PC-9 (cell line): Measurements from ENCODE around the gene TRAPPC13. TPM values are rescaled to one million over a fixed set of nuclear protein-coding genes. Genes with fewer than 3 reads are reported as not detected.

Source experiments
- BruUV-seq: library from RNA; stranded (reverse); fragments of 400-500 nt; replicated peaks from 2 replicates; lab custom pipeline; 2021; lab: Mats Ljungman, UMichigan
- CTCF ChIA-PET: fragments of 300-600 bp; sonication (Branson Sonifier 250); formaldehyde crosslinking; loops from one replicate; lab custom pipeline; 2022; ENCODE audit warnings: antibody characterized with exemption; lab: Charles Lee
- POLR2A ChIA-PET: fragments of 300-600 bp; sonication (Branson Sonifier 250); formaldehyde crosslinking; loops from one replicate; lab custom pipeline; 2022; ENCODE audit warnings: antibody characterized with exemption; ENCODE audit not compliant: unreplicated experiment; lab: Charles Lee
- DNase-seq, 2 experiments: peaks; one replicate each; pipeline versions ENCODE4 v3.0.0 to v3.0.0-alpha.2; 2015 to 2022; ENCODE audit warnings: mixed read lengths in 1 of 2
- H2AFZ ChIP-seq: fragments of 200-600 bp; sonication (generic); 2 replicates; pipeline ENCODE4 v1.8.1; 2017; ENCODE audit warnings: antibody characterized with exemption
- H3F3A ChIP-seq: fragments of 200-600 bp; sonication (generic); 2 replicates; pipeline ENCODE4 v1.8.1; 2017; ENCODE audit warnings: antibody characterized with exemption, mild to moderate bottlenecking, low read depth; ENCODE audit not compliant: insufficient read depth
- H3K27ac ChIP-seq: fragments of 200-600 bp; sonication (generic); 2 replicates; pipeline ENCODE4 v1.6.1; 2016; ENCODE audit warnings: mixed run types
- H3K27me3 ChIP-seq: fragments of 200-600 bp; sonication (generic); 2 replicates; pipeline ENCODE4 v1.6.1; 2016; ENCODE audit warnings: low read depth, mixed run types; ENCODE audit not compliant: insufficient read depth
- H3K36me3 ChIP-seq: fragments of 200-600 bp; sonication (generic); 2 replicates; pipeline ENCODE4 v1.6.1; 2016; ENCODE audit warnings: low read depth, mixed run types
- H3K4me1 ChIP-seq: fragments of 200-600 bp; sonication (generic); replicated peaks from 2 replicates; pipeline ENCODE4 v1.6.1; 2016; ENCODE audit warnings: mixed run types; ENCODE audit not compliant: insufficient read depth
- H3K4me2 ChIP-seq: fragments of 200-600 bp; sonication (generic); 2 replicates; pipeline ENCODE4 v1.6.1; 2017; ENCODE audit warnings: mixed run types
- H3K4me3 ChIP-seq: fragments of 200-600 bp; sonication (generic); 2 replicates; pipeline ENCODE4 v1.6.1; 2016; ENCODE audit warnings: mixed run types
- H3K79me2 ChIP-seq: fragments of 200-600 bp; sonication (generic); 2 replicates; pipeline ENCODE4 v1.6.1; 2017; ENCODE audit warnings: low read depth, mixed run types
- H3K9me2 ChIP-seq: fragments of 200-600 bp; sonication (generic); 2 replicates; pipeline ENCODE4 v1.8.1; 2017; ENCODE audit warnings: mild to moderate bottlenecking; ENCODE audit not compliant: insufficient read depth
- H3K9me3 ChIP-seq: fragments of 200-600 bp; sonication (generic); 2 replicates; pipeline ENCODE4 v1.8.1; 2016; ENCODE audit warnings: low read depth; ENCODE audit not compliant: insufficient read depth
- H4K20me1 ChIP-seq: fragments of 200-600 bp; sonication (generic); 2 replicates; pipeline ENCODE4 v1.8.1; 2017; ENCODE audit not compliant: insufficient read depth
- CTCF ChIP-seq: fragments of 200-600 bp; sonication (generic); conservative IDR thresholded peaks from 2 replicates; pipeline ENCODE4 v1.6.1; 2017; ENCODE audit warnings: mixed run types, antibody characterized with exemption, mild to moderate bottlenecking, moderate library complexity
- EZH2 ChIP-seq: fragments of 200-600 bp; sonication (generic); IDR thresholded peaks from 2 replicates; pipeline ENCODE4 v1.8.0; 2017; ENCODE audit warnings: antibody characterized with exemption, low read depth
- intact Hi-C: fragments of 100-400 bp; cut with micrococcal nuclease; formaldehyde crosslinking; loops from one replicate; pipeline ENCODE4 v1.10.0; 2022; ENCODE audit not compliant: unreplicated experiment
- total RNA-seq: library from RNA; stranded (reverse); gene quantifications from 2 replicates; pipeline ENCODE4 v1.2.3, GENCODE V29; 2021

Gene TRAPPC13
- total RNA-seq, 1 experiment from 2014 or later: 16.2 TPM

DNA sequence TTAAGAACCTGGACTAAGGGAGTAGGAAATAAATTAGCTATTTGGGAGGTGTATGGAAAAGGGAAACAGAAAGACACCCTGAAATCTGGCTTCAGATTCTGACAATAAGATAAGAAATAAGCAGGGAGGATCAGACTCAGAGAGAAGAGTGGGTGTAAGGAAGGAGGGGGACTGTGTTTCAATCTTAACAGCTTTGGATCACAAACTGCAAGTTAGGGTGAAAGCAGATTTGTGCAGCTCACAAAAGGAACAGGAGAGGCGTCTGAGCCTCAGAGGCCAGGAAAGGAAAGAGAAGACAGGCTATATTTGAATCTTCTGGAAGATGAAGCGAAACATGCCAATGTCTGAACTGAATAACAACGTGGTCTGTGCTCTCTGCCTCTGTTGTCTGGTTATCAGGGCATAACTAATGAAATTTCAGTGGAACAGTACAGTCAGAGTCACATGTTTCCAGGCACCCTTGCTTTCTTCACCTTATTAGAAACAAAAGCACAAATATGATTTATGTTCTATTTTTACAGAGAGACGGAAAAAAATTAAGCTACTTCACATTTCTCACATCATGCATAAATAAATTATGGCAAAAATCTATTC is 70.4 kb downstream of the TRAPPC13 start:
- POLR2A ChIA-PET: no interaction called here
- CTCF ChIA-PET: no interaction called here
- no peak overlapping the region for H2AFZ ChIP-seq
- intact Hi-C loops: no loop called here
- H3K4me1 ChIP-seq: no peaks in the 10 kb centered on the region
- H4K20me1 ChIP-seq: no peaks in the 10 kb centered on the region
- no peaks in the 10 kb centered on the region for H3F3A ChIP-seq
- TF ChIP-seq CTCF (no peak), EZH2 (no peak)
- H3K79me2 ChIP-seq: no peaks in the 10 kb centered on the region
- no peak overlapping the region for H3K4me3 ChIP-seq
- DNase-seq: no peak
- H3K4me2 ChIP-seq: no peak overlapping the region
- no TSS peak for BruUV-seq
- H3K9me2 ChIP-seq: no peaks in the 10 kb centered on the region
- H3K27me3 ChIP-seq: no peaks in the 10 kb centered on the region
- H3K9me3 ChIP-seq: no peaks in the 10 kb centered on the region
- no peaks in the 10 kb centered on the region for H3K36me3 ChIP-seq
- no peak overlapping the region for H3K27ac ChIP-seq

DNA sequence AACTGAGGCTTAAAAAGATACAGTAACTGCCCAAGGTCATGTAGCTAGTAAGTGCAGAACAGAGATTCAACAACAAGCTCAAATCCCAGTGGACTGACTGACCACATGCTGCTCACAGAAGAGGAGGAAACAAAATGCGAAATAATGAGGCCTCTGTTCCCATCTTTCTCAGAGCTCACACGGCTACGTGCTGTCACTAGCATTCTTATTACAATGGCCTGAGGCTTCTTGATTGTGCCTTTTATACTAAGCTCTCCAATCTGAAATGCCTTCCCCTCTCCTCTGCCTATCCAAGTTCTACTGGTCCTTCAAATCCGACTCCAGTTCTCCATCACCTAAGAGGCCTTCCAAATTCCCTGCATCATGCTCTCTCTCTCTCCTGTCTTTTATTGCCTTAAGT is 71.1 kb downstream of the TRAPPC13 start:
- DNase-seq: no peak
- TF ChIP-seq EZH2: no peak
- no peak for TF ChIP-seq CTCF
- POLR2A ChIA-PET: no interaction called here
- CTCF ChIA-PET: no interaction called here
- no peaks in the 10 kb centered on the region for H3K27me3 ChIP-seq
- H3K4me1 ChIP-seq: no peaks in the 10 kb centered on the region
- no peak overlapping the region for H3K27ac ChIP-seq
- no peaks in the 10 kb centered on the region for H3K9me3 ChIP-seq
- H3K9me2 ChIP-seq: no peaks in the 10 kb centered on the region
- H3K79me2 ChIP-seq: no peaks in the 10 kb centered on the region
- intact Hi-C loops: no loop called here
- no peaks in the 10 kb centered on the region for H3F3A ChIP-seq
- H3K4me2 ChIP-seq: no peak overlapping the region
- BruUV-seq: no TSS peak
- no peak overlapping the region for H2AFZ ChIP-seq
- no peaks in the 10 kb centered on the region for H3K36me3 ChIP-seq
- no peak overlapping the region for H3K4me3 ChIP-seq
- no peaks in the 10 kb centered on the region for H4K20me1 ChIP-seq

DNA sequence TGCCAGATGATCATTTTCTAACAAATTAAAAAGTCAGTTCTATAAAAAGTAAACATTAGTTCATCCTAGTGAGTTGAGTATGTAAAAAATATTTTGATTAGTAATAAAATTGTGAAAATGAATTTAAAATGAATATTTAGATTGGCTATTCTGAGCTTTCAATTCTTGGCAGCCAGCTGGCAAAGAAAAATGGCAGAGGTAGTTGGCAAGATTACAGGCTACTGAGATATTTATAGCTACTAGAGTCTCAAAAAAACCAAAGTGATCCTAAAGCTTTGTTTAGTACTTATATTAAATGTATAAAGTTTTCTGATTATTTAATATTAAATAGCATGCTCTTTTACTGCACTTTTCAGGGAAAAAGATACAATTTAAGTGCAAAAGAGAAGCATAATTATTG is 72.1 kb downstream of the TRAPPC13 start:
- Histone ChIP-seq H3K36me3 (no peaks in the 10 kb centered on the region), H3K27ac (no peak overlapping the region), H3K4me1 (no peaks in the 10 kb centered on the region), H3K79me2 (no peaks in the 10 kb centered on the region), H2AFZ (no peak overlapping the region), H3F3A (no peaks in the 10 kb centered on the region), H3K9me2 (no peaks in the 10 kb centered on the region), H3K4me2 (no peak overlapping the region), H3K4me3 (no peak overlapping the region), H3K9me3 (no peaks in the 10 kb centered on the region), H3K27me3 (no peaks in the 10 kb centered on the region), H4K20me1 (no peaks in the 10 kb centered on the region)
- DNase-seq: no peak
- POLR2A ChIA-PET: no interaction called here
- CTCF ChIA-PET: no interaction called here
- no TSS peak for BruUV-seq
- TF ChIP-seq EZH2 (no peak), CTCF (no peak)
- intact Hi-C loops: no loop called here
